Stimulated activated CD4-positive, alpha-beta T cell treated with anti-CD3 and anti-CD28 coated beads, Interleukin-15, amount 100 ng/mL, for 48 hours (primary cell): ENCODE measurements around the gene ACTR5.
A peak's percentile ranks its signal among the peaks of the same experiment; 100 is the strongest.

Source experiments
- DNase-seq, 2 donors: peaks; one replicate each; pipeline ENCODE4 v3.0.0-alpha.2; 2020; ENCODE audit warnings: low read depth in 2 of 2

The ACTR5 gene

DNA sequence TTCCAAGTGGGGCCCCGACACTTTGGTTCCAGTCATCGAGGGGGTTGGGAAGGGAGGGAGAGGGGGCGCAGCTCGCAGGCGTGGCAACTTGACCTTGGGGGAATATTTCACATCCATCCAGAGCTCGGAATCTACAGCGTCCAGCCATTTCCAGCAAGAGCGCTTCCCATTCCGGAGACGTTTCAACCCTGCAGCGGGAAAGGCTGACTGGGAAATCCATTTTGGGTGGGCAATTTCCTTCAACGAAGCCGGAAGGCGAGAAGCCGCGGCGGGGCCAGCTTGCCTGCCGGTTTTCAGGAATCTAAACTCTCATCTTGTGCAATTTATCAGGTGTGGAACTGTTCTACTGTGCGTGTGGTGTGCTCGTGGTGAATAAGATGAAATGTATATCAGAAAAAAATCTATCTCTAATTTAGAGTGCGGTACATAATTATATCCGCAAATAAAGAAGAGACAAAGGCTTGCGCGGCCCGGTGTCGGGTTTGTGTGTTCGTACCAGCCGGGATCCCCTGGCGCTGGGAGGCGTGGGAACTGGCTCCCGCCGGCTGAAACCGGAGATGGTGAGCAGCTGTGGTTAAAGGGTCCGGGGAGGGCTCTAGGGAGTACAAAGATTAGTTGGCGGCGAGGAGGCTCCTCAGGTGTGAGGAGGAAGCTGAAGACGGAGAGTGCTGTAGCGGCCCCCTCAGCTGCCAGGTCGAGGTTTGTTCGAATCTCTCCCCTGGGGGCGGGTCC, 19.2 kb upstream of the ACTR5 start:
- DNase-seq = no peak

GRCh38 chr20:38729767-38730166, 18.5 kb upstream of the ACTR5 start:
- DNase-seq = no peak

GRCh38 chr20:38730167-38730988, 17.9 kb upstream of the ACTR5 start:
- no peak for DNase-seq

DNA sequence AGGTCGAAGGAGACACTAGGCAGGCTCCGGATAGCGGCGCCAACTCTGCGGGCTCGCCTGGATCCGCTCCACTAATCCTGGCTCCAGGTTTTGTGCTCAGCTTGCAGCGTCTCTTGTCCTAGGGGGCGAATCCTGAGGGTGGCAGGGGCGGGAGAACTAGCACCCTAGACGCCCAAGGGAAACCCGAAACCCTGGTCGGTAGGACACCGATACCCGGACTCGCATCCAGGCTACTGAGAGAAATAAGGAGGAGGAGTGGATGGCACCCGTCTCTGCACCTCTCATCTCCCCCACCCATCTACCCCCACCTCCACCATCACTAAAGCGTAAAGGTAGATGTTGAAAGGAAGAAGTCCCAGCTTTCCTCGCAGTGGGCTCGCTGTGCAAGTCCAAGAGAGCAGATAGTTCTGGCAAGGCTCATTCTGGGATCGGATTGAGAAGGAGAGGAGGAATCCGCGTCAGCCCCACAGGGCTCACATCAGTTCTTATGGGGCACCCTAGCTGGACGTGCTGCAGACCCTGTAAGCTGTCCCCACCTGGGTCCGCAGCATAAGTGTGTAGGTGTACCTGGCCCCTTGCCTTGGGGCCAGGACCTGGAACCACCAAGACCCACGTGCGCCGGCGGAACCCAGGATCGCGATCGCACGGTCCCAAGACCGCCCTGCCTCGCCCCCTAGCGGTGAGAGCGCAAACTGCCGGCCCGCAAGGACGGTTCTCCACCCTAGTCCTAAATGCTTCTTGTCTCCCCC, 17.1 kb upstream of the ACTR5 start:
- peak; percentile 55 to 74 for DNase-seq

- DNase-seq = no peak
These were observed 16.5 kb upstream of the ACTR5 start for GRCh38 chr20:38731738-38732113.

- DNase-seq = no peak
These were observed 15.3 kb upstream of the ACTR5 start for GRCh38 chr20:38732981-38733380.

DNA sequence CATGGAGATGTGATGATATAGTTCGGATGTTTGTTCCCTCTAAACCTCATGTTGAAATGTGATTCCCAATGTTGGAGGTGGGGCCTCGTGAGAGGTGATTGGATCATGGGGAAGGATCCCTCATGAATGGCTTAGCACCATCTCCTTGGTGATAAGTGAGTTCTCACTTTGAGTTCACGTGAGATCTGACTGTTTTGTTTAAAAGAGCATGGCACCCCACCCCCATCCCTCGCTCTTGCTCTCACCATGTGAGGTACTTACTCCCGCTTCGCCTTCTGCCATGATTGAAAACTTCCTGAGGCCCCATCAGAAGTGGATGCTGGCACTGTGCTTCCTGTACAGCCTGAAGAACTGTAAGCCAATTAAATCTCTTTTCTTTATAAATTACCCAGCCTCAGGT, 13.1 kb upstream of the ACTR5 start:
- no peak for DNase-seq

- no peak for DNase-seq
These were observed 10.4 kb upstream of the ACTR5 start for GRCh38 chr20:38737887-38738286.

DNA sequence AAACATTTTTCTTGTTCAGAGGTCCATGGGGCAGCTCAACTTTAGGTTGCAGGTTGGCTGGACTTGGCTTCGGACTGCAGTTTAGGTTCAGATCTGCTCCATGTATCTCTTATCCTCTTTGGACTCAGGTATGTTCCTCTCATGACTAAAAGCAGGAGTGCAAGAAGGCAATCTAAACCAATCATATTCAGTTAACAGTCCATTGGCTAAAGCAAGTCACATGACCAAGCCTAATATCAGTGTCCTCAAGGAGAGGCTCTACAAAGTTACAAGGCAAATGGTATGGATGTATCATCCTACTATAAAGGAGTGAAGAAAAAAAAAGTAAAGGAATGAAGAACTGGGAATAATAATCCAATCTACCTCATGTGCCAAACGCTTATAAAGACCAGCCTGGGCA, 2.5 kb upstream of the ACTR5 start:
- DNase-seq = no peak

DNA sequence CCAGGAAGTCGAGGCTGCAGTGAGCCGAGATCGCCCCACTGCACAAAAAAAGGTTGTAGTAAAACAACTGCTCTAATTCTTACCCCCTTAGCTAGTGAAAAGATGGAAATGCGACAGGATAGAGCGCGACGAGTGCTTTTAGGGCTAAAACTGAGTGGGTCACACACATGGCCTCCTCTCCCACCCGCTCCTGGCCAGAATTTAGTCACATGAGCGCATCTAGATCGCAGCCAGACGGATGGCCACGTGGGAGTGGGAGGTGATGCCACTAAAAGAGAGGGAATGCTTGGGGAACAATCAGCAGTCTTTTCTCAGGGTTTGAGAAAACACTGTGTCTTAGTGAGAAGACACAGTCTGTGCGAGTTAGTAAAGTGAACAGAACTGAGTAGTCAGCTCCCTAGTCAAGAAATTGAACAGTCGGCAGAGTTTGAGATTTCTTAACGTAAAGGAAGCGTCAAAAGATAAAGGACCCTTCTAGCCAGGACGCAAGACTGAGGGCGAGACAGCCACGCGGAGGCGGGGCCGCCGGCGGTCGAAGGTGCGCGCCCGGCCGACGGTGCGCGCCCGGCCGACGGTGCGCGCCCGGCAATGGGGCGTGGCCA, 664 bp upstream of the ACTR5 start:
- DNase-seq = no peak

- DNase-seq = peak; percentile 40 to 61
These were observed 545 bp downstream of the ACTR5 start for GRCh38 chr20:38748861-38749149.

- no peak for DNase-seq
These were observed 3.2 kb downstream of the ACTR5 start for GRCh38 chr20:38751360-38751976.

DNA sequence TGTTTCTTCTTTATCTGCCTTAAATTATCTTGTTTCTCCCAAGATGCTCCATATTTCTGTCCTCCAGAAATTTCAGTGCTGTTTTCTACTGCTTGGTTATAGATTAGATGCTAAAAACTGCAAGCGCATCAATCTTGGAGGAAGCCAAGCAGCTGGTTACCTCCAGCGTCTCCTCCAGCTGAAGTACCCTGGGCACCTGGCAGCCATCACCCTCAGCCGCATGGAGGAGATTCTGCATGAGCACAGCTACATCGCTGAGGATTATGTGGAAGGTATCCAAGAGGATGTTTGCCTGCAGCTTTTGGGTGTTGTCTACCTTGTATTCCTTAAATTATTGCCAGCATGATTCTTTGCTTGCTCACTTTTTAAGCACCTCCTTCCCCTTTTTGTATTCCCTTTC, 3.8 kb downstream of the ACTR5 start:
- no peak for DNase-seq

- no peak for DNase-seq
These were observed 6.7 kb downstream of the ACTR5 start for GRCh38 chr20:38754924-38755323.

- DNase-seq = no peak
These were observed 7.2 kb downstream of the ACTR5 start for GRCh38 chr20:38755324-38755910.

DNA sequence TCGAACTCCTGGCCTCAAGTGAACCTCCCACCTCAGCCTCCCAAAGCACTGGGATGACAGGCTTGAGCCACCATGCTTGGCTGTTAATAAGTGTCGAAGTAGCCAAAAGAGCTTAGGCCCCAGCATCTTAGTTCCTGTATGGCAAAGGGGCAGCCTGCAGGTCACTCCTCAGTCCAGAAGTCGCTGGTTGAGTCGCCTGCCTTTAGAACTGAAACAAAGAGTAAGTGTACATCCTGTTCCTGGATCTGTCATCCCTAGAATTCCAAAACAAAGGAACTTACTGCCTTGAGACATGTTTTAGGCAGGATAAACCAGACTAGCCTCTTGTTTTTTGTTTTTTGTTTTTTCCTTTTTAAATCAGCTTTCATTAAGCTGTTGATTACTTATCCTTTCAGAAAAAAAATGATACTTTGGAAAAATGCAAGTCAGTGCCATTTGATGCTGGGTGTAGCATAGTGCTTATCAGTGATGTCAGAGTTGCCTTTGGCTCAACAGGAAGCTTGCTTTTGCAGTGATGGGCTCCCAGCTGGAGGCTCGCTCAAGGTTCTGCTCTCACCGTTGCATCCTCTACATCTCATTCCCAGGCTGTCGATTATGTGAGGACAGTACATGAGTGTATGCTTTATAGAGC, 9.0 kb downstream of the ACTR5 start:
- no peak for DNase-seq

DNA sequence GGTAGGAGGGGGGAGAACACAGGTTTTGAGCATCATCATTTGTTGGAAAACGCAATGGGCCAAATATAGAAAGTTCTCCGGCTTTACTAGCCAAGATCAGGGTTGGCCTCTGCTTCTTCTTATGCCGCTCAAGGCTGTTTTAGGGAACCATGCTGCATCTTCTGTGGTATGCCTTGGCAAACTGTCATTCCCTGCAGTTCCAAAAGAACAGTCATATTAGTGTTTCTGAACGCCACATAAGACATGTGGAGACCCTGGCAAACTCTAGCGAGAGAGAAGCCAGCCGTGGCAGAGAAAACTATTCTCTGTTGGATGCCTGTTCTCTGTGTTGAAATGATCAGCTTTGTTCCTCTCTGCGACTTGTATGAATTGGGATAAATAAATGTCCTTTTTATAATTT, 10.8 kb downstream of the ACTR5 start:
- DNase-seq = no peak

- DNase-seq = no peak
These were observed 12.7 kb downstream of the ACTR5 start for GRCh38 chr20:38760978-38761377.

GRCh38 chr20:38762174-38762573, 13.9 kb downstream of the ACTR5 start:
- DNase-seq = no peak

DNA sequence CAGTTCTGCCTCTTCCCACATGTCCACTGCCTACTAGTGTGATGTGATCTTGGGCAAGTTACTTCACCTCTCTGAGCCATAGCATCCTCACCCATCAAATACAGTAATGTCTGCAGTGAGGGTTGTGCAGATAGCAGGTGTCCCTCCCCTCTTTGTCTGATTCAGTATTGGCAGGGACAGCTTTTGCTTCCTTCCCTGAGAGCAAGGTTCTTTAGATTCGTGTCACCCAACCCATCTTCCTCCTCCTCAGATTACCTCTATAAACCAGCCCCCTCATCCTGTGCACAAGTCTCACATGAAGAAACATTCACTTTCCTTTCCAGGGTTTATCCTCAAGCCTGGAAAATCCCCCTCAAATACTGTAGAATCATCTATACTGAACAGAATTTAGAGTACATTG, 15.4 kb downstream of the ACTR5 start:
- DNase-seq = no peak
